K562 (cell line): ENCODE data around the gene LENG9. TPM values are rescaled to one million over a fixed set of nuclear protein-coding genes. Genes with fewer than 3 reads are reported as not detected.

Source experiments
- ATAC-seq: fragments of 200-7000 bp; cut with Tn5 transposase; 3 replicates; pipeline ENCODE4 v1.9.1; 2020; ENCODE audit warnings: moderate library complexity
- BruUV-seq: library from RNA; stranded (reverse); fragments of 400-500 nt; replicated peaks from 2 replicates; lab custom pipeline; 2021; lab: Mats Ljungman, UMichigan
- CTCF ChIA-PET: fragments of 300-600 bp; formaldehyde crosslinking; extraction: SDS; loops from one replicate; lab custom pipeline; 2021; ENCODE audit warnings: low intra/inter-chr PET ratio; lab: Yijun Ruan, JAX
- POLR2A ChIA-PET: fragments of 300-600, 350-650 bp; sonication (Branson Sonifier 250); formaldehyde crosslinking; extraction: SDS; loops from one replicate; lab custom pipeline; 2021; ENCODE audit warnings: antibody characterized with exemption, inconsistent platforms; lab: Yijun Ruan, JAX
- DNase-seq, 4 experiments: peaks; one replicate each; pipeline versions ENCODE4 v3.0.0 to v3.0.0-alpha.2; 2011 to 2018; ENCODE audit warnings: low spot score in 3 of 4, mixed read lengths in 3 of 4; ENCODE audit errors: extremely low read depth in 1 of 4
- FAIRE-seq: peaks from 2 replicates; lab custom pipeline; 2011; peaks lifted over from hg19 to GRCh38; lab: Jason Lieb, UNC
- H2AFZ ChIP-seq: 2 replicates; pipeline ENCODE4 v1.6.0; 2011; ENCODE audit warnings: low read depth, low read length, control low read depth, inconsistent platforms
- H3K27ac ChIP-seq: fragments of 200-600 bp; 3 replicates; pipeline ENCODE4 v1.8.0; 2011; ENCODE audit warnings: low read depth, mild to moderate bottlenecking, control low read depth, inconsistent platforms, low read length, moderate library complexity, mixed read lengths; ENCODE audit errors: extremely low read depth
- H3K27me3 ChIP-seq, 2 experiments: fragments of 300-600 bp in 1 of 2; 2 replicates in 1 of 2; 3 replicates in 1 of 2; pipeline versions ENCODE4 v1.6.0 to v1.8.0; 2011; ENCODE audit warnings: inconsistent platforms in 2 of 2, low read length in 2 of 2, mild to moderate bottlenecking in 1 of 2, mixed read lengths in 1 of 2, moderate library complexity in 1 of 2; ENCODE audit not compliant: control insufficient read depth in 2 of 2, insufficient read depth in 2 of 2
- H3K36me3 ChIP-seq: fragments of 300-600 bp; 3 replicates; pipeline ENCODE4 v1.8.0; 2011; ENCODE audit warnings: mild to moderate bottlenecking, low read length, inconsistent platforms; ENCODE audit not compliant: control insufficient read depth, insufficient read depth
- H3K4me1 ChIP-seq, 2 experiments: fragments of 200-600 bp in 1 of 2; replicated peaks in 1 of 2; 2 replicates in 1 of 2; 3 replicates in 1 of 2; pipeline versions ENCODE4 v1.5.1 to v1.8.0; 2011; ENCODE audit warnings: inconsistent platforms in 2 of 2, low read length in 2 of 2, mild to moderate bottlenecking in 1 of 2, mixed read lengths in 1 of 2, moderate library complexity in 1 of 2; ENCODE audit not compliant: control insufficient read depth in 2 of 2, insufficient read depth in 2 of 2
- H3K4me2 ChIP-seq: 2 replicates; pipeline ENCODE4 v1.6.1; 2011; ENCODE audit warnings: low read length, control low read depth, inconsistent platforms, mixed read lengths; ENCODE audit not compliant: insufficient read depth
- H3K4me3 ChIP-seq: fragments of 200-600 bp; sonication (generic), shearing (Covaris generic); 2 replicates; pipeline ENCODE4 v1.5.1; 2016; ENCODE audit warnings: control low read depth, inconsistent platforms
- H3K79me2 ChIP-seq: fragments of 200-600 bp; 3 replicates; pipeline ENCODE4 v1.8.0; 2011; ENCODE audit warnings: low read length, inconsistent platforms; ENCODE audit not compliant: control insufficient read depth, insufficient read depth
- H3K9ac ChIP-seq, 2 experiments: 2 replicates each; pipeline versions ENCODE4 v1.6.0 to v1.6.1; 2011; ENCODE audit warnings: low read depth in 2 of 2, low read length in 2 of 2, control low read depth in 1 of 2, inconsistent platforms in 1 of 2, mild to moderate bottlenecking in 1 of 2, mixed read lengths in 1 of 2; ENCODE audit not compliant: insufficient read depth in 1 of 2
- H3K9me1 ChIP-seq: one replicate; pipeline ENCODE4 v1.6.0; 2011; ENCODE audit warnings: inconsistent platforms, mild to moderate bottlenecking, low read length, moderate library complexity; ENCODE audit not compliant: control insufficient read depth, insufficient read depth
- H3K9me3 ChIP-seq: replicated peaks from 2 replicates; pipeline ENCODE4 v1.5.1; 2011; ENCODE audit warnings: low read depth, low read length, inconsistent platforms; ENCODE audit not compliant: control insufficient read depth, insufficient read depth
- H4K20me1 ChIP-seq: replicated peaks from 2 replicates; pipeline ENCODE4 v1.6.1; 2011; ENCODE audit warnings: low read length, inconsistent platforms, mixed read lengths; ENCODE audit not compliant: control insufficient read depth, insufficient read depth
- EGR1 ChIP-seq: fragments of 450-650 bp; conservative IDR thresholded peaks from 2 replicates; pipeline ENCODE4 v1.6.1; 2017; ENCODE audit warnings: mild to moderate bottlenecking
- KDM4B ChIP-seq, 2 experiments: fragments of 450-650 bp in 1 of 2; sonication (generic) in 1 of 2; IDR thresholded peaks; 2 replicates each; pipeline ENCODE4 v1.6.1; 2016 to 2017; ENCODE audit warnings: borderline replicate concordance in 2 of 2, antibody characterized with exemption in 1 of 2, low read depth in 1 of 2, mild to moderate bottlenecking in 1 of 2
- MLLT1 ChIP-seq, 2 experiments: fragments of 450-650 bp; IDR thresholded peaks; 2 replicates each; pipeline ENCODE4 v1.6.1; 2016
- NKRF ChIP-seq: fragments of 450-650 bp; IDR thresholded peaks from 2 replicates; pipeline ENCODE4 v1.6.1; 2016; ENCODE audit warnings: borderline replicate concordance
- NR4A1 ChIP-seq, 2 experiments: fragments of 250-450 bp in 1 of 2; fragments of 450-650 bp in 1 of 2; sonication (Bioruptor Pico) in 1 of 2; IDR thresholded peaks; 2 replicates each; pipeline versions ENCODE4 v1.4.0 to v1.6.1; 2016 to 2020; ENCODE audit warnings: mild to moderate bottlenecking in 2 of 2, missing compliant biosample characterization in 1 of 2, missing genetic modification characterization in 1 of 2, moderate library complexity in 1 of 2
- PREB ChIP-seq: sonication (generic); formaldehyde crosslinking; IDR thresholded peaks from 2 replicates; pipeline ENCODE4 v1.8.1; 2023; ENCODE audit warnings: mild to moderate bottlenecking, missing genetic modification reagents
- SMARCE1 ChIP-seq: fragments of 450-650 bp; IDR thresholded peaks from 2 replicates; pipeline ENCODE4 v1.7.1; 2016; ENCODE audit warnings: mild to moderate bottlenecking
- ZBTB1 ChIP-seq: sonication (generic); formaldehyde crosslinking; IDR thresholded peaks from 2 replicates; pipeline ENCODE4 v1.8.1; 2023; ENCODE audit warnings: missing genetic modification reagents, low read depth, mild to moderate bottlenecking, borderline replicate concordance
- ZNF668 ChIP-seq: fragments of 250-450 bp; sonication (Bioruptor Pico); IDR thresholded peaks from 2 replicates; pipeline ENCODE4 v1.8.0; 2022; ENCODE audit warnings: mild to moderate bottlenecking, inconsistent platforms
- ZNF717 ChIP-seq: fragments of 250-450 bp; sonication (Bioruptor Pico); IDR thresholded peaks from 2 replicates; pipeline ENCODE4 v1.5.0; 2021
- WGBS: fragments of 100-300 bp; shearing (Covaris generic); methylation state at CpG from one replicate; pipeline ENCODE4 v1.1.6; 2016; ENCODE audit warnings: low coverage, mixed read lengths; ENCODE audit not compliant: insufficient coverage; ENCODE audit errors: missing lambda C conversion rate; 5-methylcytosine and 5-hydroxymethylcytosine counted together
- in situ Hi-C: fragments of 300-500 bp; cut with MboI; formaldehyde crosslinking; loops from 4 replicates; pipeline ENCODE4 v1.15.0; 2018; ENCODE audit warnings: inconsistent platforms, mixed read lengths
- intact Hi-C: fragments of 100-400 bp; cut with micrococcal nuclease; formaldehyde crosslinking; loops from 2 replicates; pipeline ENCODE4 v1.14.2; 2022
- polyA plus RNA-seq, 8 experiments: library from polyadenylated mRNA; depleted of rRNA in 4 of 8; stranded (reverse) in 5 of 8; unstranded in 3 of 8; fragments of >200 nt; fragmentation: Nextera tagmentation in 2 of 8; fragmentation: Illumina TruSeq in 1 of 8; extraction: Ambion mirVana in 2 of 8; extraction: Trizol in 1 of 8; gene quantifications; 2 replicates each; pipeline versions ENCODE4 v1.2.1 to v1.2.3, GENCODE V29; 2011 to 2014; ENCODE audit warnings: inconsistent platforms in 1 of 8, missing spikeins in 1 of 8
- total RNA-seq, 7 experiments: library from RNA; depleted of rRNA in 6 of 7; stranded (reverse); fragments of >200 nt in 6 of 7; fragmentation: Illumina TruSeq in 2 of 7; extraction: Trizol in 2 of 7; gene quantifications; 2 replicates each; pipeline versions ENCODE4 v1.2.1 to v1.2.3, GENCODE V29; 2011 to 2021; ENCODE audit warnings: low replicate concordance in 1 of 7

Gene LENG9
- total and polyA plus RNA-seq, 9 of the 15 experiments (the other 6 are each of a cell fraction or from before 2014, with no cell fraction given), result 0.06 to 0.64 (median 0.33) TPM; not detected in 1

- Histone ChIP-seq H2AFZ (peak overlapping the region; percentile 98), H3K4me1 (peaks cover 19 to 40% of the 10 kb centered on the region in 2 experiments; a peak in 4 of 5 replicates), H3K9me3 (no peaks in the 10 kb centered on the region), H3K27me3 (no peaks in the 10 kb centered on the region), H3K4me2 (peak overlapping the region; percentile 88), H3K4me3 (peak overlapping the region; percentile 72), H3K27ac (peak overlapping the region; percentile 97), H3K79me2 (peaks cover 80% of the 10 kb centered on the region), H3K9me1 (peaks cover 10% of the 10 kb centered on the region), H3K9ac (peak overlapping the region; percentile 93 to 100), H4K20me1 (peaks cover 25% of the 10 kb centered on the region), H3K36me3 (peaks cover 65% of the 10 kb centered on the region)
- FAIRE-seq, result no peak
- in situ Hi-C loops (no loop called here), intact Hi-C loops (loop anchor here (1.0 kb wide), 1 partner anchor 14 kb away; the partner anchor contains the start of gene LENG9)
- BruUV-seq, result no TSS peak
- WGBS, result 0% methylated on average over 21 of the region's 21 CpGs
- no peak for DNase-seq
- ATAC-seq, result peak; percentile 10; the same call in 1 of the 3 replicates
- CTCF ChIA-PET, result no interaction called here
- POLR2A ChIA-PET, result interaction anchor here (2.3 to 3.3 kb wide), 2 partner anchors 10 to 14 kb away, joined by 15 to 16 read pairs; partner anchors contain the start of gene LENG9
- TF ChIP-seq KDM4B (IDR thresholded peaks at IDR 0.05; ENCODE audit: borderline replicate concordance in 2 of 2, low read depth in 1 of 2) (peak in 1 of 2 experiments; percentile 12; a peak in 1 of 4 replicates), NKRF (peak; percentile 74; the same call in 1 of the 2 replicates), MLLT1 (IDR thresholded peaks at IDR 0.05) (peak in 1 of 2 experiments; percentile 20; a peak in 1 of 4 replicates), ZNF668 (no peak), NR4A1 (CRISPR knock-in tag; IDR thresholded peaks at IDR 0.05) (0 out of 2 replicates have a peak, but pooled peaks have one; percentile 10), NR4A1 (tag; IDR thresholded peaks at IDR 0.05) (no peak), ZBTB1 (CRISPR knock-in tag) (0 out of 2 replicates have a peak, but pooled peaks have one; percentile 34), PREB (CRISPR knock-in tag) (0 out of 2 replicates have a peak, but pooled peaks have one; percentile 36), EGR1 (peak; percentile 86), ZNF717 (no peak), SMARCE1 (0 out of 2 replicates have a peak, but pooled peaks have one; percentile 16)
These were observed 13.9 kb downstream of the LENG9 start for GRCh38 chr19:54449701-54450069.
